SJCRH30 (cell line): ENCODE results near the gene SCYL2. TPM values are rescaled to one million over a fixed set of nuclear protein-coding genes. Genes with fewer than 3 reads are reported as not detected.

Experiments used
- total RNA-seq: library from RNA; depleted of rRNA; stranded (reverse); fragments of >200 nt; shearing (Covaris generic); gene quantifications from 2 replicates; pipeline ENCODE4 v1.2.3, GENCODE V29; 2014; rRNA removed

The SCYL2 gene
- total RNA-seq, 1 experiment from 2014 or later, result 49.0 TPM

Other genes starting within 250 kb of the SCYL2 start
- 27.1 and 33.6 TPM in 2 replicates for gene BLTP3B, start 124.3 kb upstream of the SCYL2 start, total RNA-seq
- 25.2 TPM in 2 replicates for gene ACTR6, start 66.4 kb upstream of the SCYL2 start, total RNA-seq
- gene DEPDC4, start 98 bp upstream of the SCYL2 start, total RNA-seq, result 4.2 and 5.1 TPM in 2 replicates
- gene SLC17A8, start 89.9 kb downstream of the SCYL2 start, total RNA-seq, result 0.08 TPM in 1 of 2 replicates, not detected in the other
- not detected in 2 replicates for gene NR1H4, start 206.7 kb downstream of the SCYL2 start, total RNA-seq